SK-N-SH treated with all-trans-retinoic acid at 6 μM for 48 hours (cell line): ENCODE measurements around the gene ALDH6A1.

Experiments used
- ATAC-seq: fragments of 200-7000 bp; cut with Tn5 transposase; 3 replicates; pipeline ENCODE4 v1.9.1; 2020; ENCODE audit warnings: mild to moderate bottlenecking, moderate library complexity
- ARNTL ChIP-seq: fragments of 450-650 bp; formaldehyde crosslinking; IDR thresholded peaks from 2 replicates; pipeline ENCODE4 v1.5.0; 2020; ENCODE audit warnings: low read depth, mild to moderate bottlenecking, moderate library complexity, borderline replicate concordance
- BACH2 ChIP-seq: fragments of 250-450 bp; sonication (Bioruptor Pico); IDR thresholded peaks from 2 replicates; pipeline ENCODE4 v1.9.0; 2021; ENCODE audit warnings: mild to moderate bottlenecking, borderline replicate concordance
- CSDC2 ChIP-seq: fragments of 250-450 bp; sonication (Bioruptor Pico); IDR thresholded peaks from 2 replicates; pipeline ENCODE4 v1.5.0; 2020; ENCODE audit warnings: mild to moderate bottlenecking, moderate library complexity
- GLIS3 ChIP-seq: fragments of 250-450 bp; sonication (Bioruptor Pico); IDR thresholded peaks from 2 replicates; pipeline ENCODE4 v1.5.0; 2020; ENCODE audit warnings: mild to moderate bottlenecking, moderate library complexity
- ISL1 ChIP-seq: fragments of 250-450 bp; sonication (Bioruptor Pico); IDR thresholded peaks from 2 replicates; pipeline ENCODE4 v2.1.2; 2022; ENCODE audit warnings: mild to moderate bottlenecking, moderate library complexity
- OSR1 ChIP-seq: fragments of 250-450 bp; sonication (Bioruptor Pico); IDR thresholded peaks from 2 replicates; pipeline ENCODE4 v1.8.0; 2022; ENCODE audit warnings: moderate library complexity, mild to moderate bottlenecking, inconsistent platforms
- RARB ChIP-seq: fragments of 250-450 bp; sonication (Bioruptor Pico); IDR thresholded peaks from 2 replicates; pipeline ENCODE4 v1.8.0; 2021; ENCODE audit warnings: mild to moderate bottlenecking, moderate library complexity
- SNAI2 ChIP-seq: fragments of 250-450 bp; sonication (Bioruptor Pico); IDR thresholded peaks from 2 replicates; pipeline ENCODE4 v1.5.0; 2020; ENCODE audit warnings: mild to moderate bottlenecking, moderate library complexity
- TCF4 ChIP-seq: fragments of 250-450 bp; sonication (Bioruptor Pico); IDR thresholded peaks from 2 replicates; pipeline ENCODE4 v1.8.0; 2021; ENCODE audit warnings: mild to moderate bottlenecking, moderate library complexity, borderline replicate concordance
- ZFP30 ChIP-seq: fragments of 450-650 bp; formaldehyde crosslinking; IDR thresholded peaks from 2 replicates; pipeline ENCODE4 v1.5.0; 2022; ENCODE audit warnings: mild to moderate bottlenecking, moderate library complexity
- ZNF565 ChIP-seq: fragments of 450-650 bp; formaldehyde crosslinking; conservative IDR thresholded peaks from 2 replicates; pipeline ENCODE4 v1.5.0; 2020; ENCODE audit warnings: low read depth, mild to moderate bottlenecking, moderate library complexity
- ZNF70 ChIP-seq: fragments of 450-650 bp; formaldehyde crosslinking; IDR thresholded peaks from 2 replicates; pipeline ENCODE4 v1.5.0; 2020; ENCODE audit warnings: mild to moderate bottlenecking, moderate library complexity
- TF ChIP-seq, protein P1 (sequence below): fragments of 250-450 bp; sonication (Bioruptor Pico); IDR thresholded peaks from 2 replicates; pipeline ENCODE4 v1.5.1; 2021; ENCODE audit warnings: mild to moderate bottlenecking, moderate library complexity
- TF ChIP-seq, protein P2 (sequence below): fragments of 250-450 bp; sonication (Bioruptor Pico); IDR thresholded peaks from 2 replicates; pipeline ENCODE4 v1.8.0; 2021; ENCODE audit warnings: low read depth, mild to moderate bottlenecking, moderate library complexity, borderline replicate concordance
- TF ChIP-seq, protein P3 (sequence below): fragments of 250-450 bp; sonication (Bioruptor Pico); IDR thresholded peaks from 2 replicates; pipeline ENCODE4 v1.8.0; 2020; ENCODE audit warnings: mild to moderate bottlenecking, moderate library complexity, borderline replicate concordance

The ALDH6A1 gene

DNA sequence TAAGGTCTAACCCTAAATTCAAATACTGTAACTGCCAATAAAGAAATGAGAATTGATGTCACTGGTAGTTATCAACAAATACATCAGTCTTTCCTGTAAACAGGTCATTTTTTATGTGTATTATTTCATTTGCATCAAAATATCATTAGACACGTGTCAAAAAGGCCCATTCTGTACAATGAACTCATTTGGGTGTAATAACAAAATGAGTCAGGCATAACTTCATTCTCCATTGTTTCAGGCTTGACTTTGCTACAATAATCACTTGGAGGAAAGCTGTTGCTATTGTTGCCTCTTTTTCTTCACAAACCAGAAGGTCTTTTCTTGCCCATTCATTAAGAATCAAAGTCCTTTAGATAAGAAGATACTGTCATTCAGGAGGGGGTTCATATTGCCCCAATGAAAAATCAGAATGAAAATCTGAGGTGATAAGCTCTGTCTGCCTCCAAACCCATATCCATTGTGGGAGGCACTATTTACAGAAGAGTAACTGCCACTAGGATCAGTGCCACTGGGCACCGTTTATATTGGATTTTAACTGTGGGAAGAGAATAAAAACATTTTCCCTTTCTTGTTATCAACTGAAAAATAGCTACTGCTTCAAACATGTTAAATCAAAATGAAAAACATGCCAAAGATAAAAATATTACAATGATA, 75.3 kb downstream of the ALDH6A1 start:
- TF ChIP-seq TCF4 (CRISPR knock-in tag), result no peak
- no peak for TF ChIP-seq OSR1 (CRISPR knock-in tag)
- TF ChIP-seq, protein P1, sequence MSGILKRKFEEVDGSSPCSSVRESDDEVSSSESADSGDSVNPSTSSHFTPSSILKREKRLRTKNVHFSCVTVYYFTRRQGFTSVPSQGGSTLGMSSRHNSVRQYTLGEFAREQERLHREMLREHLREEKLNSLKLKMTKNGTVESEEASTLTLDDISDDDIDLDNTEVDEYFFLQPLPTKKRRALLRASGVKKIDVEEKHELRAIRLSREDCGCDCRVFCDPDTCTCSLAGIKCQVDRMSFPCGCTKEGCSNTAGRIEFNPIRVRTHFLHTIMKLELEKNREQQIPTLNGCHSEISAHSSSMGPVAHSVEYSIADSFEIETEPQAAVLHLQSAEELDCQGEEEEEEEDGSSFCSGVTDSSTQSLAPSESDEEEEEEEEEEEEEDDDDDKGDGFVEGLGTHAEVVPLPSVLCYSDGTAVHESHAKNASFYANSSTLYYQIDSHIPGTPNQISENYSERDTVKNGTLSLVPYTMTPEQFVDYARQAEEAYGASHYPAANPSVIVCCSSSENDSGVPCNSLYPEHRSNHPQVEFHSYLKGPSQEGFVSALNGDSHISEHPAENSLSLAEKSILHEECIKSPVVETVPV (CRISPR knock-in tag), result no peak
- TF ChIP-seq RARB, result no peak
- no peak for TF ChIP-seq ZNF565 (CRISPR knock-in tag)
- no peak for TF ChIP-seq ARNTL (CRISPR knock-in tag)
- no peak for TF ChIP-seq CSDC2 (CRISPR knock-in tag)
- TF ChIP-seq BACH2 (CRISPR knock-in tag), result no peak
- no peak for TF ChIP-seq GLIS3 (CRISPR knock-in tag)
- TF ChIP-seq, protein P2, sequence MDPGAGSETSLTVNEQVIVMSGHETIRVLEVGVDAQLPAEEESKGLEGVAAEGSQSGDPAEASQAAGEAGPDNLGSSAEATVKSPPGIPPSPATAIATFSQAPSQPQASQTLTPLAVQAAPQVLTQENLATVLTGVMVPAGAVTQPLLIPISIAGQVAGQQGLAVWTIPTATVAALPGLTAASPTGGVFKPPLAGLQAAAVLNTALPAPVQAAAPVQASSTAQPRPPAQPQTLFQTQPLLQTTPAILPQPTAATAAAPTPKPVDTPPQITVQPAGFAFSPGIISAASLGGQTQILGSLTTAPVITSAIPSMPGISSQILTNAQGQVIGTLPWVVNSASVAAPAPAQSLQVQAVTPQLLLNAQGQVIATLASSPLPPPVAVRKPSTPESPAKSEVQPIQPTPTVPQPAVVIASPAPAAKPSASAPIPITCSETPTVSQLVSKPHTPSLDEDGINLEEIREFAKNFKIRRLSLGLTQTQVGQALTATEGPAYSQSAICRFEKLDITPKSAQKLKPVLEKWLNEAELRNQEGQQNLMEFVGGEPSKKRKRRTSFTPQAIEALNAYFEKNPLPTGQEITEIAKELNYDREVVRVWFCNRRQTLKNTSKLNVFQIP (CRISPR knock-in tag), result no peak
- no peak for TF ChIP-seq ZFP30 (CRISPR knock-in tag)
- TF ChIP-seq SNAI2, result no peak
- TF ChIP-seq, protein P3, sequence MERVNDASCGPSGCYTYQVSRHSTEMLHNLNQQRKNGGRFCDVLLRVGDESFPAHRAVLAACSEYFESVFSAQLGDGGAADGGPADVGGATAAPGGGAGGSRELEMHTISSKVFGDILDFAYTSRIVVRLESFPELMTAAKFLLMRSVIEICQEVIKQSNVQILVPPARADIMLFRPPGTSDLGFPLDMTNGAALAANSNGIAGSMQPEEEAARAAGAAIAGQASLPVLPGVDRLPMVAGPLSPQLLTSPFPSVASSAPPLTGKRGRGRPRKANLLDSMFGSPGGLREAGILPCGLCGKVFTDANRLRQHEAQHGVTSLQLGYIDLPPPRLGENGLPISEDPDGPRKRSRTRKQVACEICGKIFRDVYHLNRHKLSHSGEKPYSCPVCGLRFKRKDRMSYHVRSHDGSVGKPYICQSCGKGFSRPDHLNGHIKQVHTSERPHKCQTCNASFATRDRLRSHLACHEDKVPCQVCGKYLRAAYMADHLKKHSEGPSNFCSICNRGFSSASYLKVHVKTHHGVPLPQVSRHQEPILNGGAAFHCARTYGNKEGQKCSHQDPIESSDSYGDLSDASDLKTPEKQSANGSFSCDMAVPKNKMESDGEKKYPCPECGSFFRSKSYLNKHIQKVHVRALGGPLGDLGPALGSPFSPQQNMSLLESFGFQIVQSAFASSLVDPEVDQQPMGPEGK, result no peak
- TF ChIP-seq ISL1, result no peak
- no peak for TF ChIP-seq ZNF70 (CRISPR knock-in tag)
- no peak for ATAC-seq
